GM18499 (cell line): ENCODE measurements around the gene HBG2.
"Not testable (repeated sequence)": the region's sequence is repeated elsewhere in the genome, so short reads cannot be mapped to it uniquely, and the experiment has no call there.

ENCODE experiments used
- ATAC-seq: cut with Tn5 transposase; IDR thresholded peaks from one replicate; pipeline ENCODE4 v1.9.1; 2021; ENCODE audit warnings: moderate number of reproducible peaks; ENCODE audit not compliant: insufficient read depth, unreplicated experiment

The HBG2 gene

GRCh38 chr11:5283086-5283485, 28.5 kb upstream of the HBG2 start:
- no peak for ATAC-seq

- ATAC-seq, result no peak
These were observed 28.0 kb upstream of the HBG2 start for GRCh38 chr11:5282628-5283027.

DNA sequence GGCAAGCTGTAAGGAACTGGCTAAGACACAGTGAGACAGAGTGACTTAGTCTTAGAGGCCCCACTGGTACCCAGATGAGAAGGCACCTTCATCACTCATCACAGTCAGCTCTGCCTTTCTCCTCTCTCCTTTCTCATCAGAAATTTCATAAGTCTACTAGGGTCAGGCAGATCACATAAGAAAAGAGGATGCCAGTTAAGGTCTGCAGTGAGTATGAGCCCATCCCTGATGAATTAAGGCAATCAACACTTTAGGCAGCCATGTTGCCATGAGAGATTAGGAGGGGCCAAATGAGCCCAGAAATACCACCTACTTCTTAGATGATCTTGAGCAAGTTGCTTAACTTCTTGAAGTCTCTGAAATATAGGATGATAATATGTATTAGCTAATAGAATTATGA, 27.0 kb upstream of the HBG2 start:
- ATAC-seq, result no peak

- peak; percentile 91 for ATAC-seq
These were observed 26.1 kb upstream of the HBG2 start for GRCh38 chr11:5280582-5281102.

DNA sequence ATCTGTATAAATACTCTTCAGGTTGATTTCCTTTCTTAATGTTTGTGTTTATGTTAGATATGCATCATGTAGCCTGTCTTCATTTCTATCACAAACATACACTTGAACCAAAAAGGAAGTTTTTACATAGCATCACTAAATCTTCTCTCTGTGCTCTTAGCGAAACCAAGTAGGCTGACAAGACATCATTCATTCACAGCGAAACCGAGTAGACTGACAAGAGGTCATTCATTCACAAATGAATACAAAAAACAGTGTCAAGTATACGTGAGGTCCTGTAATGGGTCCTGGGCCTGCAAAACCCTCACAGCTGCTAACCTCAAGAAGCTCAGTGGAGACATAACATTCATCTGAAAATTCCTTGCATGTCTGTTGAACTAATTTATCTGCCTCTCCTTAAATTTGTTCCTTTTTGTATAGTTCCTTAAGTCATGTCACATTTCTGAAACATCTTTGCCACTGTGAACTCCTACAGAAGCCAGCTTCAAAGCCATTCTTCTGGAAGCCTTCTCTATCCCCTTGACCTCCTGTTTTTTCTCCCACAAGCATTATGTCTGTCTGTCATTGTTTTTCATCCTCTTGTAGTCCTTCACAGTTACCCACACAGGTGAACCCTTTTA, 25.0 kb upstream of the HBG2 start:
- ATAC-seq, result no peak

GRCh38 chr11:5277807-5278382, 23.3 kb upstream of the HBG2 start:
- peak; percentile 49 for ATAC-seq

DNA sequence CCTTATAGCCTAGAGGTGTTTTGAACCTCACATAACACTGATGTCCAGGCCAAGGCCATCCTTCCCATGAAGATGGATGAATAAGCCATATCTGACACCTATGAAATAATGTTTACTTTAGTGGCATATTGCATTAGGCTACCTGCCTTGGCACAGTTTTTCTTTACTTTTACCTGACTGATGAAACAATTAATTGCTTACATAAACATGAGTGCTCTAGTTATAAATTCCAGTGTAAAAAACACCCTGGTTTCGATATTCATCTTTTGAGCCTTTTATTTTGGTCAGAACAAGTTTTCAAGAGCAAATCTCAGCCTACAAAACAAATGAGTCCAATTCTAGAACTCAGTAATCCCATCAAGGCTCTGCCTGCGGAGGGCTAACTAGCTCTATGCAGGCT, 22.1 kb upstream of the HBG2 start:
- no peak for ATAC-seq

DNA sequence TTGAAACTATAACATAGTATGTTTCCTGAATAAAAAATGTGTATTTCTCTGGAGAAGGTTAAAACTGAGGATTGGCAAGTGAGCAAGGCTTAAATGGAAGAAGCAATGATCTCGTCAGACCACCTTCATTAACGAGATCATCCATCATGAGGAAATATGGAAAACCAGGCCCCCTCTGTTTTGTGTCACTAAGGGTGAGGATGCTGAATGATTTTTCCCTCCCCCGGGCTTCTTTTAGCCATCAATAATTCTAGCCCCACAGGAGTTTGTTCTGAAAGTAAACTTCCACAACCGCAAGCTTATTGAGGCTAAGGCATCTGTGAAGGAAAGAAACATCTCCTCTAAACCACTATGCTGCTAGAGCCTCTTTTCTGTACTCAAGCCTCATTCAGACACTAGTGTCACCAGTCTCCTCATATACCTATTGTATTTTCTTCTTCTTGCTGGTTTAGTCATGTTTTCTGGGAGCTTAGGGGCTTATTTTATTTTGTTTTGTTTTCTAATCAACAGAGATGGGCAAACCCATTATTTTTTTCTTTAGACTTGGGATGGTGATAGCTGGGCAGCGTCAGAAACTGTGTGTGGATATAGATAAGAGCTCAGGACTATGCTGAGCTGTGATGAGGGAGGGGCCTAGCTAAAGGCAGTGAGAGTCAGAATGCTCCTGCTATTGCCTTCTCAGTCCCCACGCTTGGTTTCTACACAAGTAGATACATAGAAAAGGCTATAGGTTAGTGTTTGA, 21.0 kb upstream of the HBG2 start:
- ATAC-seq, result no peak

- no peak for ATAC-seq
These were observed 19.8 kb upstream of the HBG2 start for GRCh38 chr11:5274395-5274794.

DNA sequence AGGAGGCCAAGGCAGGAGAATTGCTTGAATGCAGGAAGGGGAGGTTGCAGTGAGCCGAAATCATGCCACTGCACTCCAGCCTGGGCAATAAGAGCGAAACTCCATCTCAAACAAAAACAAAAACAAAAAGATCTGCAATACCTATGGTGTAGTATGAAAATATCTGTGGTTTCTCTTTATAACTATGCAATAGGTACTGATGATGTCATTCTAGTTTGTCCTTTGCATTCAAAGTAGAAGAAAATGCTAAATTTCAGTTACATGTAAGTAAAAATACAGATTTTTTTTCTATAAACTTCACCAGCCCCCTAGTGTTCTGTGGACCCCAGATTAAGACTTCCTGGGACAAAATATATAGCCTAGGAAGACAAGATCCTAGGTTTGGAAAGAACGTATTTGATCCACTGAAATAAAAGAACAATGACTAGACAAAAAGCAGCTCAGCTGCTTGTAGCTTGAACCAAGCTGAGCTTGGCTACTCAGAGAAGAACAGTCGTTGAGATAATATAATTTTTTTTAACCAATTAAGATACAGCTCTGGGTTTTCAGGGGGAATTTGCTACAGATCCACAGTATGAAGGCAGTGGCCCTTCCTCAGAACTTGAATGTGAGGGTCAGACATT, 17.9 kb upstream of the HBG2 start:
- ATAC-seq, result no peak

DNA sequence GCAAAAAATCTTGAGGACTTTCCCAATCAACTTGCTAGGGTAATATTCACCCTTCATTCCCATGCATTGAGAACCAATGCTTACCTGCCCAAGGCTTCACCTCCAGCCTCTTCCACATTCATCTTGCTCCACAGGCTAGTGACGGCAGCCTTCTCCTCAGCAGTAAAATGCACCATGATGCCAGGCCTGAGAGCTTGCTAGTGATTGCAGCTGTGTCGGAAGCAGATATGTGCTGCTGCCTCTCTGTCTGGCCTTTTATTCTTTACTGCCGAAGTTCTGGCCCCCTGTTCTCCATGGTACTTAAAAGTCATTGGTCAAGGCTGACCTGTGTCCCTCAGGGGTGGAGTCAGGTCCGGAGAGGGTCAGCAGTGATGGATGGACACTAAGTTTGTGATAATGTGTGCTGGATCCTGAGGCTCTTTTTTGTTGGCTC, 15.2 kb upstream of the HBG2 start, which contains the start of gene HBE1:
Gene HBE1, minus strand, starts transcription at position 231 of the 433 bp plus-strand sequence. Its CDS starts 55 bp downstream, at position 176.
- no peak for ATAC-seq

- ATAC-seq, result no peak
These were observed 12.5 kb upstream of the HBG2 start for GRCh38 chr11:5267033-5267563.

DNA sequence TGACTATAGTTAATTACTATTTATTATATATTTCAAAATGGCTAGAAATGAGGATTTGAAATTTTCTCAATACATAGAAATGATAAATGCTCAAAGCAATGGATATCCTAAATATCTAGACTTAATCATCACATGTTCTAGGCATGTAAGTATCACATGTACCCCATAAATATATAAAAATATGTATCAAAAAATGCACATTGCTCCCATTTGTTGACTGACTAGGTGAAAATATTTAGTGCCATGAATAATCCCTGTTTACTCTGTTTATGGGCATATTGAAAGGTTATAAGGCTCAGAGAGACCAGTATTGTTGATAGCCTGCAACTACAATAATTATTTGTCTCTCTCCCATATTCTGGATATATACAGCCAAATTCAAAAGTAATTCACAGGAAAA, 12.0 kb upstream of the HBG2 start:
- ATAC-seq, result no peak

GRCh38 chr11:5265832-5266231, 11.3 kb upstream of the HBG2 start:
- no peak for ATAC-seq

- no peak for ATAC-seq
These were observed 4.1 kb upstream of the HBG2 start for GRCh38 chr11:5258543-5259262.

GRCh38 chr11:5257296-5257695, 2.7 kb upstream of the HBG2 start:
- ATAC-seq, result no peak

GRCh38 chr11:5254023-5254422, 558 bp downstream of the HBG2 start:
- not testable (repeated sequence) for ATAC-seq

DNA sequence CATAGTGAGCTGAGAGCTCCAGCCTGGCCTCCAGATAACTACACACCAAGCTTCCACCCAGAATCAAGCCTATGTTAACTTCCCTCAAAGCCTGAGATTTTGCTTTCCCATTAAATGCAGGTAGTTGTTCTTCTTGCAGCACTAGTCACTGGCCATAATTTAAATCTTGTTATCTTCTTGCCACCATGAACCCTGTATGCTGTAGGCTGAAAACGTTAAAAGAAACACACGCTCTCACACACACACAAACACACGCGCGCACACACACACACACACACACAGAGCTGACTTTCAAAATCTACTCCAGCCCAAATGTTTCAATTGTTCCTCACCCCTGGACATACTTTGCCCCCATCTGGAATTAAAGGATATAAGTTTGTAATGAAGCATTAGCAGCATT, 1.1 kb downstream of the HBG2 start:
- ATAC-seq, result not testable (repeated sequence)

GRCh38 chr11:5252919-5253265, 1.7 kb downstream of the HBG2 start:
- no peak for ATAC-seq
